ENCODE data around the gene IFT88.

IFT88 gene

DNA sequence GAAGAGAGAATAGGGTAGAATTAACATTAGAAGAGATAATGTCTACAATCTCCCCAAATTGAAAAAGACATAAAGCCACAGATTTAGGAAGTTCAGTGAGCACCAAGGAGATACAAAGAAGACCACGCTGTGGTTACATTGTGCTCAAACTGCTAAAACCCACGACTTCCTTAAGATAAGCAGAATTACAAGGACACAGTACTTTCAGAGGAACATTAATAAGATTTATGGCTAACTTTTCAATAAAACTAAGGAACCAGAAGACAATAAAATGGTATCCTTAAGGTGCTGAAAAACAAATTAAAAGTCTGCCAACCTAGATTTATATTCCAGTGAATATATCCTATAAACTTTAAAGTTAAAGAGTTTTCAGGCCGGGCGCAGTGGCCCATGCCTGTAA, 129.1 kb downstream of the IFT88 start:
- TF ChIP-seq, protein P1, sequence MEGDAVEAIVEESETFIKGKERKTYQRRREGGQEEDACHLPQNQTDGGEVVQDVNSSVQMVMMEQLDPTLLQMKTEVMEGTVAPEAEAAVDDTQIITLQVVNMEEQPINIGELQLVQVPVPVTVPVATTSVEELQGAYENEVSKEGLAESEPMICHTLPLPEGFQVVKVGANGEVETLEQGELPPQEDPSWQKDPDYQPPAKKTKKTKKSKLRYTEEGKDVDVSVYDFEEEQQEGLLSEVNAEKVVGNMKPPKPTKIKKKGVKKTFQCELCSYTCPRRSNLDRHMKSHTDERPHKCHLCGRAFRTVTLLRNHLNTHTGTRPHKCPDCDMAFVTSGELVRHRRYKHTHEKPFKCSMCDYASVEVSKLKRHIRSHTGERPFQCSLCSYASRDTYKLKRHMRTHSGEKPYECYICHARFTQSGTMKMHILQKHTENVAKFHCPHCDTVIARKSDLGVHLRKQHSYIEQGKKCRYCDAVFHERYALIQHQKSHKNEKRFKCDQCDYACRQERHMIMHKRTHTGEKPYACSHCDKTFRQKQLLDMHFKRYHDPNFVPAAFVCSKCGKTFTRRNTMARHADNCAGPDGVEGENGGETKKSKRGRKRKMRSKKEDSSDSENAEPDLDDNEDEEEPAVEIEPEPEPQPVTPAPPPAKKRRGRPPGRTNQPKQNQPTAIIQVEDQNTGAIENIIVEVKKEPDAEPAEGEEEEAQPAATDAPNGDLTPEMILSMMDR (IDR thresholded peaks at IDR 0.05; ENCODE audit: low read length, missing control alignments) = no peak
- DNase-seq (ENCODE audit: low read depth) = no peak
- no peak overlapping the region for H3K4me3 ChIP-seq (replicated peaks; ENCODE audit: low read depth, low read length)

DNA sequence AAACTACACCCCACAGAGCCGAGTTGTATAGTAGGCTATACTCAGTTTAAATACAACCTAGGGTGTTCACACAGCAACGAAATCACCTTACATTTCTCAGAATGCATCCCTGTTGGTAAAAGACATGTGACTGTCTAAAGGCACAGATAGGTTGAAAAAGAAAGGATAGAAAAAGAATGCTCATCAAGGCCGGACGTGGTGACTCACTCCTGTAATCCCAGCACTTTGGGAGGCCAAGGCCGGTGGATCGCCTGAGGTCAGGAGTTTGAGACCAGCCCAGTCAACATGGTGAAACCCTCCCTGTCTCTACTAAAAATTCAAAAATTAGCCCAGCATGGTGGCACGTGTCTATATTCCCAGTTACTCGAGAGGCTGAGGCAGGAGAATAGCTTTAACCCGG, 132.8 kb downstream of the IFT88 start:
- no peak for DNase-seq (ENCODE audit: low read depth)
- TF ChIP-seq, protein P1 (IDR thresholded peaks at IDR 0.05; ENCODE audit: low read length, missing control alignments) = no peak
- H3K4me3 ChIP-seq (replicated peaks; ENCODE audit: low read depth, low read length) = no peak overlapping the region

DNA sequence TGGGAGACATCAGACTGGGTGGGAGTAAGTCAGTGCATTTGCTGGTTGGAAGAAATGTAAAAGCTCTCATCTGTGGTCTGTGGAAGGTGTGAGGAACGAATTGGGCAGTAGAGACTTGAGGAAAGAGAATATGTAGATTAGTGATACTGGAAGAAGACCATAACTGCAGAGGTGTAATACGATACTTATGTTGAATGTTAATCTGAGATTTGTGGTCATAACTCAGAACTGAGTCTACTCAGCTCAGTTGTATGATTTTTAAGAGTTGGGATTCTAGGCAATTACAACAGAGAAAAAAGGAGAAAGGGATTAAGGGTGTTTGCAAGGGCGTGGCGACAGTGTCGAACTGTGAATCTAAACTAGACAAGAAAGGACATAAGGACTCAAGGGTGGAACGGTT, 133.3 kb downstream of the IFT88 start:
- TF ChIP-seq, protein P1 (IDR thresholded peaks at IDR 0.05; ENCODE audit: low read length, missing control alignments) = no peak
- DNase-seq (ENCODE audit: low read depth) = no peak
- no peak overlapping the region for H3K4me3 ChIP-seq (replicated peaks; ENCODE audit: low read depth, low read length)

DNA sequence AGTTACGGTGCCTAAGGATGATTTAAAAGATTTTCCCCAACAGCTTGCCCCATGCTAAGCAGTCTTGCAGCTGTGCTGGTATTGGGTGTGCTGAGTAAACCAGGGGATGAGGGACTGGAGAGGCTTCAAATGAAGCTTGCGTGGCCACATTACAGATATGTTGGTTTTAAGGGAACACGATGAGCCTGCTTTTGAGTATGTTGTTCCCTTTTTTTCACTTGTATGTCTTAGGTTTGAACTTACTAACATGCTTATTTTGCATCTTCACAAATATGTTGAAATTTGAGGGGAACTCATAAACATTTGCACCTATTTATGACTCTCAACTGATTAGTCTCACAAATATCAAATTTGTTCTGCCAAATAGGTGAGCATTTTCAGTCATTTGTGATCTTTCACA, 134.5 kb downstream of the IFT88 start:
- TF ChIP-seq, protein P1 (IDR thresholded peaks at IDR 0.05; ENCODE audit: low read length, missing control alignments) = no peak

DNA sequence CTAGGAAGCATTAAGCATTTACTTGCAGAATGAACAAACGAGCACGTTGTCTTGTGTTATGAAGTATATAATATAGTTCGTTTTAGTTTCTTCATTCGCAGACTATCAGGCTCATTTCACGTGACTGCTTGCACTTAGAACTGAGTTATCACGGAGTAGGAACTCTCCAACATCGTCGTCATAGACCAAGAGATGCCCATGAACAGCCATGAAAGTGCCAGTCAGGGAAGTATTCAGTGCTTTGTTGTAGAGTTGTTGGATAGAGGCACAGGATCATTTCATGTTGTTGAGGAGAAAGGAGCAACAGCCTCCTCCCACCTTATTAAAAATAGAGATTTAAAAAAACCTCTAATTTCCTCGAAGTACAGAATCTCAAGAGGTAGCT, 135.6 kb downstream of the IFT88 start:
- TF ChIP-seq, protein P1 (IDR thresholded peaks at IDR 0.05; ENCODE audit: low read length, missing control alignments) = no peak
- DNase-seq (ENCODE audit: low read depth) = no peak
- H3K4me3 ChIP-seq (replicated peaks; ENCODE audit: low read depth, low read length) = peak overlapping the region; percentile 64

More for the DNA sequence above, 134.5 kb downstream of the IFT88 start:
- no peak for DNase-seq (ENCODE audit: low read depth)
- no peak overlapping the region for H3K4me3 ChIP-seq (replicated peaks; ENCODE audit: low read depth, low read length)

DNA sequence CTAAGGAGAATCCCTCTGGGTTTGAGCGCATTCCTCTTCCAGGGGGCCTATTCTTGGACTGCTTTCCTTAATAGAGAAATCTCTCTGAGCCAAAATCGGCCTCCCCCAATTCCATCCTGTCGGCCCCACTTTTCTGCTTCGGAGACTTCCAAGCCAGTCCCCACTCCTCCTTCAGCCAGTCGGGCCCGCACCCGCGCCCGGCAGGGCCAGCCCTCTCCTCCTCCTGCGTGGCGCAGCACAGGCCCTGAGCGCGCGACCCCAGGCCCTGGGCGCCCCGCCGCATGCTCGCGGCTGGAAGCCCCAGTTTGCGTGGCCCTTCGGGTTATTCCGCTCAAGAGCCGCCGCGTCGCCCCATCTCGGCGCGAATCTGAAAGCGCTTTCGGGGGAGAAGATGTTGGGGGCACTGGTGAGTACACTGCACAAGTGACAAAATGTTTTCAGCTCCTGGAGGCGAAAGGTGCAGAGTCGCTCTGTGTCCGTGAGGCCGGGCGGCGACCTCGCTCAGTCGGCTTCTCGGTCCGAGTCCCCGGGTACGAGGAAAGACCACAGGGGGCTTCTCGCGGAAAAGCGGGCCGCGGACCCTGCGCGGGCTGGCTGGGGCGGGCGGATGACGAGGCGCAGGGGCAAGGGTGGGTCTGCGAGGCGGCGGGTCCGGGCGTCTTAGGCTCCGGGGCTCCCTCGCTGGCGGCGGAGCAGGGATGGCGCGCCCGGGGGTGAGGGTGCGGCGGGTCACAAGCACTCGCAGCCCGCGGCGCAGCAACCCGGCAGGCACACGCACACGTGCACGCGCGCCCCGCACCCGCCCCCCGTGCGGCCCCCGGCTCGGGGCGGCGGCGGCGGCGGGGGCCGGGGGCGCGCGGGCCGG, 136.2 kb downstream of the IFT88 start, which contains the start of gene IL17D:
Gene IL17D, plus strand, starts transcription at position 785 of the 865 bp plus-strand sequence. CDS start 303 bp downstream, outside the sequence.
- no peak for DNase-seq (ENCODE audit: low read depth)
- H3K4me3 ChIP-seq (replicated peaks; ENCODE audit: low read depth, low read length) = peak within 1 kb of the TSS; percentile 64
- TF ChIP-seq, protein P1 (IDR thresholded peaks at IDR 0.05; ENCODE audit: low read length, missing control alignments) = no peak
